ENCODE results near the gene MAGEA6.
"Not testable (repeated sequence)": the region's sequence is repeated elsewhere in the genome, so short reads cannot be mapped to it uniquely, and the experiment has no call there.

The MAGEA6 gene

GRCh38 chrX:152769549-152770289 is at the start of gene MAGEA6:
Gene MAGEA6, minus strand, starts transcription at chrX:152769689. Its CDS starts 2,039 bp downstream, at chrX:152767650.
- DNase-seq (ENCODE audit: low read depth), result not testable (repeated sequence)

GRCh38 chrX:152819266-152819665 is 49.8 kb upstream of the MAGEA6 start:
- no peak for DNase-seq (ENCODE audit: low read depth)

GRCh38 chrX:152818356-152818755 is 48.9 kb upstream of the MAGEA6 start:
- no peak for DNase-seq (ENCODE audit: low read depth)

GRCh38 chrX:152817078-152817764 is 47.7 kb upstream of the MAGEA6 start:
- no peak for DNase-seq (ENCODE audit: low read depth)

- no peak for DNase-seq (ENCODE audit: low read depth)
Measured at GRCh38 chrX:152814048-152814447, 44.6 kb upstream of the MAGEA6 start.

GRCh38 chrX:152813206-152813605 is 43.7 kb upstream of the MAGEA6 start:
- no peak for DNase-seq (ENCODE audit: low read depth)

GRCh38 chrX:152810403-152810802 is 40.9 kb upstream of the MAGEA6 start:
- DNase-seq (ENCODE audit: low read depth), result no peak

GRCh38 chrX:152806035-152806434 is 36.5 kb upstream of the MAGEA6 start:
- no peak for DNase-seq (ENCODE audit: low read depth)

GRCh38 chrX:152798945-152799344 is 29.5 kb upstream of the MAGEA6 start:
- no peak for DNase-seq (ENCODE audit: low read depth)

GRCh38 chrX:152787062-152787461 is 17.6 kb upstream of the MAGEA6 start:
- DNase-seq (ENCODE audit: low read depth), result not testable (repeated sequence)

- not testable (repeated sequence) for DNase-seq (ENCODE audit: low read depth)
Measured at GRCh38 chrX:152766562-152766961, 2.9 kb downstream of the MAGEA6 start.

GRCh38 chrX:152761582-152761981 is 7.9 kb downstream of the MAGEA6 start:
- DNase-seq (ENCODE audit: low read depth), result not testable (repeated sequence)

- not testable (repeated sequence) for DNase-seq (ENCODE audit: low read depth)
Measured at GRCh38 chrX:152759544-152759943, 9.9 kb downstream of the MAGEA6 start.

- DNase-seq (ENCODE audit: low read depth), result not testable (repeated sequence)
Measured at GRCh38 chrX:152758918-152759317, 10.6 kb downstream of the MAGEA6 start, which contains the start of gene CSAG3. Gene CSAG3, plus strand, starts transcription at chrX:152759218.

- DNase-seq (ENCODE audit: low read depth), result not testable (repeated sequence)
Measured at GRCh38 chrX:152754871-152755270, 14.6 kb downstream of the MAGEA6 start.

- DNase-seq (ENCODE audit: low read depth), result not testable (repeated sequence)
Measured at GRCh38 chrX:152753686-152754650, 15.5 kb downstream of the MAGEA6 start, which contains the start of gene MAGEA2. Gene MAGEA2, minus strand, starts transcription at chrX:152753842. Its CDS starts 2,479 bp downstream, at chrX:152751363.

GRCh38 chrX:152738560-152738959 is 30.9 kb downstream of the MAGEA6 start:
- DNase-seq (ENCODE audit: low read depth), result no peak

GRCh38 chrX:152736528-152736927 is 33.0 kb downstream of the MAGEA6 start:
- DNase-seq (ENCODE audit: low read depth), result not testable (repeated sequence)

GRCh38 chrX:152735860-152736511 is 33.5 kb downstream of the MAGEA6 start:
- no peak for DNase-seq (ENCODE audit: low read depth)

GRCh38 chrX:152735101-152735500 is 34.4 kb downstream of the MAGEA6 start:
- DNase-seq (ENCODE audit: low read depth), result no peak

GRCh38 chrX:152734143-152734858 is 35.2 kb downstream of the MAGEA6 start:
- DNase-seq (ENCODE audit: low read depth), result not testable (repeated sequence)

Measured in stimulated activated CD8-positive, alpha-beta memory T cell treated with anti-CD3 and anti-CD28 coated beads, Interleukin-12 subunit alpha, Interleukin-12 subunit beta, amount 100 ng/mL, for 1 hour (primary cell).